LoVo (cell line): Measurements from ENCODE around the gene VMAC.
"Not testable (repeated sequence)": the region's sequence is repeated elsewhere in the genome, so short reads cannot be mapped to it uniquely, and the experiment has no call there.

ENCODE experiments used
- DNase-seq: peaks from one replicate; pipeline ENCODE4 v3.0.0-alpha.2; 2016; ENCODE audit warnings: low spot score

Gene VMAC

DNA sequence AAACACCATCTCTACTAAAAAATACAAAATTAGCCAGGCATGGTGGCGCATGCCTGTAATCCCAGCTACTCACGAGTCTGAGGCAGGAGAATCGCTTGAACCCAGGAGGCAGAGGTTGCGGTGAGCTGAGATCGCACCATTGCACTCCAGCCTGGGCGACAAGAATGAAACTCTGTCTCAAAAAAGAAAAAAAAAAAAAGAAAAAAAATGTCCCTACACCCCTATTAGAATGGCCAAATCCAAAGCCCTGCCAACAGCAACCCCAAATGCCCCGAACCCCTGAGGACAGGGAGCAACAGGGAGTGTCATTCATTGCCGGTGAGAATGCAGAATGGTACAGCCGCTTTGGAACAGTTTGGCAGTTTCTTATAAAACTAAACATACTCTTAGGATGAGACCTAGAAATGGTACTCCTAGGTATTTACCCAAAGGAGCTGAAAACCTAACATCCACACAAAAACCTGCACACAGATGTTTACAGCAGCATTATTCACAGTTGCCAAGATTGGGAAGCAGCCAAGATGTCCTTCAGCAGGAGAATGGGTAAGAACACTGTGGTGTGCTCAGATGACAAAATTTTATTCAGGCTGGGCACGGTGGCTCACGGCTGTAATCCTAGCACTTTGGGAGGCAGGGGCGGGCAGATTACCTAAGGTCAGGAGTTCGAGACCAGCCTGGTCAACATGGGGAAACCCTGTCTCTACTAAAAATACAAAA, 21.4 kb upstream of the VMAC start:
- DNase-seq = not testable (repeated sequence)

DNA sequence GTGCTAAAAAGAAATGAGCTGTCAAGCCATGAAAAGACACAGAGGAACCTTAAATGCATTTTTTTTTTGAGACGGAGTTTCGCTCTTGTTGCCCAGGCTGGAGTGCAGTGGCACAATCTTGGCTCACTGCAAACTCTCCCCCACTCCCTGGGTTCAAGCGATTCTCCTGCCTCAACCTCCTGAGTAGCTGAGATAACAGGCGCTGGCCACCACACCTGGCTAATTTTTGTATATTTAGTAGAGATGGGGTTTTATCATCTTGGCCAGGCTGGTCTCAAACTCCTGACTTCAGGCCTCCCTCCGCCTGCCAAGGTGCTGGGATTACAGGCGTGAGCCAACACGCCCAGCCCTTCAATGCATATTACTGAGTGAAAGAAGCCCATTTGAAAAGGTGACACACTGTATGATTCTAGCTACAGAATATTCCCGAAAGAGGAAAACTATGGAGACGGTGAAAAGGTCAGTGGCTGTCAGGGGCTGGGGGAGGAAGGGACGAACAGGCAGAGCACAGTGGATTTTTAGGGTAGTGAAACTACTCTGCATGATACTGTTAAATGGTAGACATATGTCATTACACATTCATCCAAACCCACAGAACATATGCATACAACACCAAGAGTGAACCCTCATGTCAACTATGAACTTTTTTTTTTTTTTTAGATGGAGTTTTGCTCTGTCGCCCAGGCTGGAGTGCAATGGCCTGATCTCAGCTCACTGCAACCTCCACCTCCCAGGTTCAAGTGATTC, 20.4 kb upstream of the VMAC start:
- DNase-seq = not testable (repeated sequence)

DNA sequence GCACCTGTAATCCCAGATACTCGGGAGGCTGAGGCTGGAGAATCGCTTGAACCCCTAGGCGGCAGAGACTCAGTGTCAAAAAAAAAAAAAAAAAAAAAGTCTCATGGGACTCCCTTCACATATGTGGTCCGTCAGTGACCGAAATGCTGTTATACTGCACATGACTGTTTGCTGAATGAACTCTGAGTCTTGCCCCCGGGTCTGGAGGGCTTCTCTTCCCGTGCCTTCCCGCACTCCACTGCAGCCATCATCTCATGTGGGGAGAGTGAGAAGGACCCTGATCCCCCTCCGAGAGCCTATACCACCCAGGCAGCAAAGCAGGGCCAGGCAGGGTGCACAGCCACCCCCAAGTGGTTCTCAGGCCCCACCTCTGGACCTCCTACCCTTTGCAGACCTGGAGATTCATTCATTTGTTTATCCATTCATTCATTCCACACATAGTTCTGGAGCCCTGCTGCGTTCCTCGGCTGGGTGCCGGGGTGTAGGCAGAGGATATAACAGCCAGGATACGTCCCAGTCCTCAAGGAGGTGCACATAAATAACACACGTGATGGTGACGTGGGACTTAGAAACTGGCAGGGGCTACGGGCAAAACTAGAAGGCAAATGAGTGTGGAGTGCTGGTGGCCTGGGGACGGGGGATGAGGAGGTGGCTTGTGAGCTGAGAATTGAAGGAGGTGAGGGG, 15.2 kb upstream of the VMAC start:
- DNase-seq = no peak

DNA sequence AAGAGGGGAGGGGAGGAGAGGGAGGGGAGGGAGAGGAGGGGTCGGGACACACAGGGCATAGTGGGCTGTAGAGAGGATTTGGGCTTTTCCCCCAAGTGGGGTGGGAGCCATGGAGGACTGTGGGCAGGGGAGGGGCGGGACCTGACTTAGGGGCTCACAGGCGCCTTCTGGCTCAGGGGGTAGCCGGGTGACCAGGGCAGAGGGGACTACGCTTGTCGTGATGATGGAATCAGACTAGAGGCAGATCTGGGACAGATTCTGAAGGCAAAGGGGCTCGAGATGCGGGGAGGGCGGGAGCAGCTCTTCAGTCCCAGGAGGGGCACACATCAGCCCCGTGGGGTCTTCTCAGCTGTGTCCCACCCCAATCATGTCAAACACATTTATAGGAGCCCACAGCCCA, 14.6 kb upstream of the VMAC start:
- no peak for DNase-seq

DNA sequence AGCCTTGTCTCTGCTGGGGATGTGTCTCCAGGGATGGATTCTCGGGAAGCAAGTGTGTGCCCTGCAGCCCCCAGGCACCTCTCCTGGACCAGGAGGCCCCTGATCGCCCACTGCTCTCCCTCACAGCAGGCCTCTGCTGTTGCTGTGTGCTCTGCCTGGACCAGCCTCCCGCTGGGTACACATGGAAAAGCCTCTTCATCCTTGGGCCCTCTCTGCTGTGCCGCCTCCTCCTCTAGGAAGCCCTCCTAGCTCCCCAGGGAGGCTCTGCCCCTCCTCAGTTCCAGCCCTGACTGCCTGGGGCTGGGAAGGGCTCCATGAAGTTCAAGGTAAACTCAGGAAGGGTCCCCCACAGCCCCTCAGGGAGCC, 13.1 kb upstream of the VMAC start:
- no peak for DNase-seq

DNA sequence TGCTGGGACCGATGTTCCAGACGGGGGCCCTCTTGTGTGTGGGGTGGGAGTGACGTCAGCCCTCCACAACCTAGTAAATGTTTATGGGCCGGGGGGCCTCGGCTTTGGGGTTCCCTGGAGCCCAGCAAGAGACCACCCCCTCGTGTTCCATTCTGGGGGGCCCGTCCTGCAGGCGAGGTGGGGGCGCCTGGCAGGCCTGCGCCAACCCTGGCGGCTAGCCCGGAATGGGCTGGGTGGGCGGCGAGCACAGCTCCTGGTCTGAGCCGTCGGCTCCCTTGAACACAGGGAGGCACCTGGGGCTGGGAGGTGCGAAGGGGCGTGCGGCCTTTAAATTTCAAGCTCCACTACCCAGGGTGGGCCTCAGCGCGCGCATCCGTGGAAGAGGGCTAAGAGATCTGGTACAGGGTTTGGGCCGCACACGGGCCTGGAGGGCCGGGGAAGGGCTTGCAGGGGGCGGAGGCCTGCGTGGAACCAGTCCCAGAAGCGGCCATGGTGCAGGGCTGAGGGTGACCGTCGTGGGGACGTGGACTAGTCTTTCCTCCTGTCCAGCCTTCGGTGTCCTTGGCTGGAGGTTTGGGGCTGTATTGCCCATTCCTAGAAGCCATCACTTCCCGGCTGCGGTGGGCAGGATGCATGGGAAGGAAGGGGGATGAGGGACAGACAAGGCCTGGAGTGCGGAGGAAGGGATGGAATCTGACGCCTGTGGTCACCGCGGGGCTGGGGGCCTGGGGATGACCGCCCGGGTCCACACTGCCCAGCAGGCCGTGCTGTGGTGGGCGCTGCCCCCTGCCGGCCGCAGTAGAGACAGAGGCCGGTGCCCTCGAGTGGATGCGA, 12.5 kb upstream of the VMAC start:
- DNase-seq = no peak

DNA sequence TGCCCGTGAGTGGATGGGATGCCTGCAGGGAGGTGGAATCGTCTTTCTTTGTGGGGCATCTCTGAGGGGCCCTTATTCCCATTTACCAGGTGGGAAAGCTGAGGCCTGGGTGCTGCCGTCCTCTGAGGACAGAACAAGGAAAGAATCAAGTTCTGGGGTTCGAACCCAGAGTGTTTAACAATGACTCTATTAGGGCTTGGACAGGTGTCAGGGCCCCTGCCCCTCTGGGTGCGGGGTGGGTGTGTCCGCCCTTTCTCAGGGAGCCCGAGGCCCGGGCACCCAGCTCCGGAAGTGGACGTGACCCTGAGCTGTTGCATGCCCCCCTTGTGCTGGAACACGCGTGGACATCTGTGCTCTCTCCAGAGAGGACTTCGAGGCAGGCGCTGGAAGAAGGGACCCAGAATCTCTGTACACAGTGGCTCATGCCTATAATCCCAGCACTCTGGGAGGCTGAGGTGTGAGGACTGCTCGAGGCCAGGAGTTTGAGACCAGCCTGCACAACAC, 11.8 kb upstream of the VMAC start:
- DNase-seq = no peak

DNA sequence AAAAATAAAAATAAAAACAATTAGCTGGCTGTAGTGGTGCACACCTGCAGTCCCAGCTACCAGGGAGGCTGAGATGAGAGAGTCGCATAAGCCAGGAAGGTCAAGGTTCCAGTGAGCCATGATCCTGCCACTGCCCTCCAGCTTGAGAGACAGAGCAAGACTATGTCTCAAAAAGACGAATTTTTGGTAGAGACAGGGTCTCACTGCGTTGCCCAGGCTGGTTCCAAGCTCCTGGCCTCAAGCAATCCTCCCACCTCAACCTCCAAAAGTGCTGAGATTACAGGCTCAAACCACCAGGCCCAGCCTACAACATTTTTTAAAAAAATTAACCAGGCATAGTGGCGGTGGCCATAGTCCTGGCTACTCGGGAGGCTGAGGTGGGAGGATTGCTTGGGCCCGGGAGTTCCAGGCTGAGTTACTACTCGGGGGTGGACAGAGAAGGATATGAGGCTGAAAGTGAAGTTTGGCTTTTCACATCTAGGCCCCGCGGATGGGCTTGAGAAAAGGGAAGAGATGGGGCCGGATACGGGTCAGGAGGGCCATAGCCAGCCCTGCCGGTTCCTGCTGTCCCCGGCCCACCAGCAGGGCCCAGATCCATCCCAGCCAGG, 11.3 kb upstream of the VMAC start:
- no peak for DNase-seq

DNA sequence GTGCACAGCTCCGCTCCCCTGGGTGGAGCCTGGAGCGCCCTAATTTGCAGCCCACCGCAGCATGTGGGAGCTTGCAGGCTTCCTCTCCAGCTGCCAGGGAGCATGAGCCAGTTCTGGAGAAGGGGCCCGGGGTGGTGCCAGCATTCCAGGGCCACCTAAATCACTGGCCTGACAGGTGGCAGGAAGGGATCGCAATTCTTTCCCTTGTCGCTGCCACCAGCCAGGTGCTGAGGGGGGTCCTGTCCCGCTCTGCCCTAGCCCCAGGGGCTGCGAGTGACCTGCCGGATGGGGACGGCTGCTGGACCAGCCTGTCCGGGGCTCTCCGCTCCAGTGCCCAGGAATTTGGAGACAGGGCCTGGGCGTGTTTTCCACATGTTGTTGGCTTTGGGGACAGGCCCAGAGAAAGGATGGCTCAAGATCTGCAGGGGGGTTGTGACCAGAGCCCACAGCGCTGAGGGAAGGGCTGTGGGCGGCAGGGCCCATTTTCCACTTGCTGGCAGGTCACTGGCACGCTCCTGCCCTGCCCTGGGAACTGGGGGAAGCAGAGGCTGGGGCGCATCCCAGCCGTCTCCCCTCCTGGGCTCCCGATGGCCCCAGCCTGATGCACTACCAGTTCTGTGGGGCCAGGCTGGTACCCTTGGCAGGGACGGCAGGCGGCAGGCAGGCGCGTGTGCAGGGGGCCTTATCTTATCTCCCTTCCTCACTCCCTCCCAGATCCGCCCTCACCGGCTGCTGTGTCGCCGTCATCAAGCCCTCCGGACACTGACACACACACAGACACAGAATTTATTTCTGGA, 10.6 kb upstream of the VMAC start:
- DNase-seq = no peak

DNA sequence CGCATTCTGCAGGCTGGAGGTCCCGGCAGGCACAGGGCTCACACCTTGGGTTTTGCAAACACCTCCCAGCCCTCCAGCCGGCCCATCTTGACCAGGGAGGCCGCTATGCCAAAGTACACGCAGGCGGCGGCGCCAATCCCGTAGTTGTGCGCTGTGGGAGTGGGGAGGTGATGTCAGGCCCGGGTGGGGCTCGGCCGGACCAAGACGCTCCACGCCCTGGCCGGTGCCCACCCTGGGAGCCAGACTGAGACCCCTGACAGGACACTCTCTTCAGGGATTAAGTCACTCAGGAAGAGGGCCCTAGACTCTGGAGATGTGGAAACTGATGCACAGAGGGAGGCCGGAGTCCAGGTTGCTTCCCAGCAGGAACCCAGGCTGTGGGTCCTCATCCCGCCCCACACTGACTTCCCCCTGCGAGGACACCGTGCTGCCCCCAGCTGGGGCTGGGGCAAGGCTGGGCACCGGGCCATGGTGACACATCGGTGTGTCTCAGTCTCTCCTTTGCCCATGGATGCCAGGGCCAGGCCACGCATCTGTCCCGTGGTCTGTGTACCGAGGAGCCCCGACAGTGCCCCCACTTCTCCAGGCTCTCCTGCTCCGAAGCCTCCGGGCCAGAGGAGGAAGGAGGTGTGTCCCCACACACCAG, 9.8 kb upstream of the VMAC start:
- no peak for DNase-seq

DNA sequence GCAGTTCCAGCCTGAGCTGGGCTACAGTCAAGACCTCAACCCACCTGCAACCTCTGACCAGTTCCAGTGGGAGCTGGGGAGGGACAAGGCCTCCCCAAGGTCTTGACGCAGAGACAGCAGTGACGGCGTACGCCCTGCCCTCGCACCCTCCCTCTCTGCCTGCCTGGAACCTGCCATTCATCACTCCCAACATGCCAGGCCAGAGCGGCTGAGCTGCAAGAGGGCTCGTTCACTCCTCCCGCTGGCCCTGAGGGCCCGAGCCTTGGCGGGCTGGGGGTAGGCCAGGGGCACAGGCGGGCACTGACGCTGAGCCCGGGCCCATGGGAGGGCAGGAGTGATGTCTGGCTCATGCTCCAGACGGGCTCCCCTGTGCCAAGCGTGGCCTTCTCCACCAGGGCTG, 9.3 kb upstream of the VMAC start:
- no peak for DNase-seq

DNA sequence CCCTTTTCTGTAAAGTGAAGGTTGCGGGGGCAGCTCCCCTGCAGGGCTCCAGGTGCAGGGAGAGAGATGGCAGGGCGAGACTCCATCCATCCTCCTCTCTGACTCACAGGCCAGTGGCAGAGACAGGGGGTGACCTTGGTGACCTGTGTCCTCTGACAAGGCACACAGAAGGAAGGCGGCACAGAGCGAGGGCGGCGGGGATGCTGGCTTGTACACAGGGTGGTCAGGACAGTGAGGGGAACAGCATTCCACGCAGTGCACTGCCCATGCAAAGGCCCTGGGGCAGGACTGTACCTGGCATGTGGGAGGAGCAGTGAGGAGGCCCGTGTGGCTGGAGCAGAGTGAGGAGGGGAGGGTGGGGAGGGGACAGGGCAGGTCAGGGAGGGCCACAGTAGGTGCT, 8.8 kb upstream of the VMAC start:
- no peak for DNase-seq

DNA sequence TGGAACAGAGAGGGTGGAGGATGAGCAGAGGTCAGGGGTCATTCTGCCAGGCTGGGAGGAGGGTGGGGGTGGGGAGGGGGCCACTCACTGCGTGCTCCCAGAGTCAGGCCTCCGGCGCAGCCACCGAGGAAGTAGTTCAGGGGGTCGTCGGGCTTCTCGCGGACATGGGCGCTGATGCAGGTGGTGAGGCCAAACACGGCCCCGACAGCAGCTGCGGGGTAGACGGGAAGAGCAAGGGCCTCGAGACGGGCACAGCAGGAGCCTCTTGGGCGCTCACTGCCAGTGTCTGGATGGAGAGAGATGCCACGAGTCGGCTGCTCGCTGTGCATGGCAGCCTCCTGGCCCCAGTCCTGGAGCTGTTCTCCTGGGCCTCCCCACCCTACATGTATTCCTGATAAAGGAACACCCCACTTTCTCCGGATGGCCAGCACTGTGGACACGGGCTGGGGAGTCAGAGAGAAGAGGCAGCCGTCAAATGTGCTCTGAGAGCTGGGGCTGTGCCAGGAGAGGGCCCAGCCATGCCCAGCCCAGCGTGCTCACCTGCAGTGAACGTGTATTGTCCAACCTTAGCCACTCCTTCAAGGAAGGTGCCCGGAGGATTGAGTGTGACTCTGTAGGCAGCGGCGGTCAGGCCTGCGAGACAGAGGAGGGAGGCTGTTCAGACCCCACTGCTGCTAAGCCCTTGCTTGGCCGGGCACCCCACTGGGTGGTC, 8.2 kb upstream of the VMAC start:
- no peak for DNase-seq

DNA sequence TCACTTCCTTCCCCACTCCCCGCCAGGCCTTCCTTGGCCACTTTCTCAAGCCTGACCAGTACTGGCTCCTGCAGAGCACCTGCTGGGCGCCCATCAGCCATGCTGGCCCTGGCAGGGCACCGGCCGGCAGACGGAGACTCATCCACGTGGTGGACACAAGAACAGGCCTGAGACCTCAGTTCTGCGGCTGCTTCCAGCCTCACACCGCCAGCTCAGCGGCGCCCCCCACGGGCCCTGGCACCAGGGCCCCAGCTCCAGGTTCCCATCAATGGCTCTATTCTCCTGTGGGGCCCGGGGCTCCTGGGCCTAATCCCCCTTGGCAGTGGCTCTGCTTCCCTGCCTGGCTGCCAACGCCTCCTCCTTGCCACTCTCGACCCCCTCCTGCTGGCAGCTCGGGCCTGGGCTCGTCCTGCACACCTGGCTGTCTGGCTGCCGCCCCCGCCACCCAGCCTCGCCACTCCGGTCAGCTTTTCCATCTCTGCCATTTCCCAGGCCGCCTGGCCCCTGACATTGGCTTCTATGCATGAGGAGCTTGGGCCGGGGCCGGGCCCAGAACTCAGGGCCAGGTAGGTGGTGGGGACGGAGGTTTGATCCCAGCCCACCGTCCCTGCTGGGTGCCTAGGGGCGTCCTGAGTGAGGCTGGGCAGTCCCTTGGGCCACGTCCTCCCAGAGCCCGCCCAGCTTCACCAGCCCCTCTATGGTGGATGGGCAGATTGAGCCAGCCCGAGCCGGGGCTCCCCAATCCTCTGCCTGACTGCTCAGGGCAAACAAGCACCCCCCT, 7.3 kb upstream of the VMAC start:
- DNase-seq = no peak

DNA sequence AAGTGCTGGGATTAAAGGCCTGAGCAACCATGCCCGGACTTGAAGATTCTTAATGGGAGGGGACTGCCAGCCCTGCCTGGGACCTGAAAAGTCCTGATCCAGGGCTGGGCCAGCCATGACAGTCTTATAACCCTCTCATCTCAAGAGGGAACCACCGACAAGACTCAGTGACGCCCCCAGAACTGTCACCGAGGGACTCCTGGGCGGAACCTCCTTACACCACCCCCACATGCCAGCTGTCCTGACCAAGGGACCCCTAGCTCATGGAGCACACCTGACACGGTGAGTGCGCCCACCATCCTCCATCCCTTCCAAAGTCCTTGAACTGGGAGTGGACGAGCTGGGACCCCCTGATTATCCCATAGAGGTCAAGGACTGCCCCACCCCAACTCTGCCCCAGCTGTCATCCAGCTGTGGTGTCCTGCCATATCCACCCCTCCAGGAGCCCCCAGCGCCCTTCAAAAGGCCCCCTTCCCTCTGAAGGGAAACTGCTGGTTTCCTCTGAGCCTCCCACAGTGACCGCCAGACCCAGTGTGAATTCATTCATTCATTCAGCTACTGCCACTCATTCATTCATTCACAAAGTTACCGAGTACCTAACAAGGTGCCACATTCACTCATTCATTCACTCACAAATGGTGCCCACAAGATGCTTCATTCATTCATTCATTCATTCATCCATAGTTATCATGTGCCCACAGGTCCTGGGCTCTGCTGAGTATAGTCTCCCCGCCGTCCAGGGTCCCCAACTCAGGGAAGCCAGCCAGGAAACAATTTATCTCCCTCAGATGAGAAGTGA, 4.7 kb upstream of the VMAC start:
- DNase-seq = no peak

DNA sequence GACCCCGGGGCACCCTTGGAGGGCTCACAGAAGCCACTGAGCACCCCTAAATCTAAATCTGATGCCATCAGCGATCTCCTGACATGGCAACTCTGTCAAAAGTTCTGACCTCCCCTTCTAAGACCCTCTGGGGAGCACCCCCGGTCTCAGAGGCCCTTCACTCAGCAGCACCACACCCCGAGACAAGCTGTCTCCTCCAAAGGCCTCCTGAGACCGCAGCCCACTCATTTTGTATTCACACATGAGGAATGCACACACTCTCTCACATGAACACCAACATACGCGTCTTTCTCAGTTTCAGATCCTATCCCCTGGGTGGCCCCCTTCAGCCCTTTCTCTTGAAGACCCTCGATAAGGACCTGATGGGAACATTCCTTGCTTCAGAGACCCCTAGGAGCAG, 3.7 kb upstream of the VMAC start:
- DNase-seq = no peak

DNA sequence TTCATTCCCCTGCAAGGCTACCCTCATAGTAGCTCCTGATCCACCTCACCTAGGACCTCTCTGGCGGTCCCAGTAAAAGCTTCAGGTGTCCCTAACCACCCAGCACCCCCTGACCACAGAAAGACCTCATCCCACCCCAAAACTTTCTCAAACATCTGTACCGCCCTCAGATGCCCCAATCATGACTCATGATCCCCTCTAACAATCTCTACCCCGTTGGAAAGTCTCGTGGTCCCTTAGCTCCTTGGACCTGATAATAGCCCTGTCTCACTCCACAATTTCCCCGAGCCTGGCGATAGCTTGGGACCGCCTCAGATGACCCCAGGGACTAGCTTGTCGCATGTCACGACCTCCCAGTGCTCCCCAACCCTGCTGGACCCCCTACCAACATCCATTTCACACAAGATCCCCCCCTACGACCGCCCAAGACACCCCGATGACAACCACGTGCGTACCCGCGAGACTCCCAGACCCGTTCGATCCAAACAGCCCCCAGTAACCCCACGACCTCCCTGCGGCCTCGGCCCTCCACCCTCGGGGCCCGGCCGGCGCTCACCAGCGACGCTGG, 1.5 kb upstream of the VMAC start:
- no peak for DNase-seq
